B cell (primary cell): ENCODE measurements around the gene EPB41. TPM values are rescaled to one million over a fixed set of nuclear protein-coding genes. Genes with fewer than 3 reads are reported as not detected.
A peak's percentile ranks its signal among the peaks of the same experiment; 100 is the strongest.

Experiments used
- ATAC-seq: fragments of 200-7000 bp; cut with Tn5 transposase; one replicate; pipeline ENCODE4 v1.10.0; 2021; ENCODE audit warnings: low read depth, mild to moderate bottlenecking, moderate number of reproducible peaks, moderate library complexity
- CTCF ChIA-PET: fragments of 350-600 bp; sonication (Branson Sonifier 250); formaldehyde crosslinking; loops from one replicate; lab custom pipeline; 2021; ENCODE audit warnings: antibody characterized with exemption, inconsistent platforms; lab: Charles Lee
- POLR2A ChIA-PET: fragments of 350-600 bp; sonication (Branson Sonifier 250); formaldehyde crosslinking; loops from one replicate; lab custom pipeline; 2021; ENCODE audit warnings: antibody characterized with exemption; lab: Charles Lee
- DNase-seq: peaks from one replicate; pipeline ENCODE4 v3.0.0; 2013
- H2AFZ ChIP-seq: 2 replicates; pipeline ENCODE4 v1.6.1; 2012; ENCODE audit warnings: mild to moderate bottlenecking, low read depth, low read length; ENCODE audit not compliant: insufficient read depth, poor library complexity, severe bottlenecking
- H3K27ac ChIP-seq, 2 donors: 1 replicate in 1 of 2; 2 replicates in 1 of 2; pipeline ENCODE4 v1.5.1; 2012 to 2013; ENCODE audit warnings: low read length in 2 of 2, mild to moderate bottlenecking in 2 of 2, moderate library complexity in 1 of 2
- H3K27me3 ChIP-seq, 4 experiments: fragments of 200-600 bp in 1 of 4; sonication (generic) in 1 of 4; replicated peaks in 1 of 4; 1 replicate in 2 of 4; 2 replicates in 2 of 4; pipeline versions ENCODE4 v1.6.1 to v1.7.0; 2013 to 2016; ENCODE audit warnings: low read length in 3 of 4, mild to moderate bottlenecking in 2 of 4, mixed read lengths in 1 of 4, moderate library complexity in 1 of 4; ENCODE audit not compliant: insufficient read depth in 4 of 4, control insufficient read depth in 3 of 4; ENCODE audit errors: control extremely low read depth in 1 of 4
- H3K36me3 ChIP-seq, 2 experiments: replicated peaks in 1 of 2; 1 replicate in 1 of 2; 2 replicates in 1 of 2; pipeline versions ENCODE4 v1.6.1 to v1.7.1; 2013; ENCODE audit warnings: low read length in 1 of 2; ENCODE audit not compliant: insufficient read depth in 2 of 2, control insufficient read depth in 1 of 2; ENCODE audit errors: control extremely low read depth in 1 of 2, extremely low read depth in 1 of 2
- H3K4me1 ChIP-seq, 2 donors: fragments of 200-600 bp in 1 of 2; sonication (generic) in 1 of 2; 1 replicate in 1 of 2; 2 replicates in 1 of 2; pipeline versions ENCODE4 v1.5.1 to v1.6.1; 2013 to 2017; ENCODE audit warnings: low read length in 2 of 2; ENCODE audit not compliant: control insufficient read depth in 2 of 2, insufficient read depth in 2 of 2
- H3K4me2 ChIP-seq: replicated peaks from 2 replicates; pipeline ENCODE3; 2012; ENCODE audit warnings: mild to moderate bottlenecking, low read depth, low read length; ENCODE audit not compliant: poor library complexity, severe bottlenecking
- H3K4me3 ChIP-seq, 5 experiments: fragments of 200-600 bp in 1 of 5; sonication (generic) in 1 of 5; 1 replicate in 3 of 5; 2 replicates in 2 of 5; pipeline versions ENCODE4 v1.5.1 to v1.7.0; 2011 to 2016; ENCODE audit warnings: low read length in 4 of 5, mild to moderate bottlenecking in 4 of 5, low read depth in 2 of 5, control low read depth in 1 of 5, moderate library complexity in 1 of 5; ENCODE audit not compliant: insufficient read depth in 1 of 5; ENCODE audit errors: control extremely low read depth in 1 of 5, extremely low read depth in 1 of 5
- H3K79me2 ChIP-seq: fragments of 200-600 bp; sonication (generic); one replicate; pipeline ENCODE4 v1.6.0; 2016; ENCODE audit warnings: low read length; ENCODE audit not compliant: control insufficient read depth, insufficient read depth
- H3K9ac ChIP-seq: fragments of 200-600 bp; sonication (generic); 2 replicates; pipeline ENCODE4 v1.6.1; 2017; ENCODE audit warnings: mild to moderate bottlenecking, low read length, moderate library complexity
- H3K9me3 ChIP-seq, 3 donors: one replicate each; pipeline versions ENCODE4 v1.6.1 to v1.7.1; 2013; ENCODE audit warnings: low read length in 2 of 3; ENCODE audit not compliant: control insufficient read depth in 2 of 3, insufficient read depth in 1 of 3; ENCODE audit errors: control extremely low read depth in 1 of 3
- H4K20me1 ChIP-seq: 2 replicates; pipeline ENCODE4 v1.6.0; 2012; ENCODE audit warnings: mild to moderate bottlenecking, low read length; ENCODE audit not compliant: insufficient read depth, control insufficient read depth, poor library complexity, severe bottlenecking
- H3K27ac Mint-ChIP-seq: one replicate; pipeline ENCODE4 v1.8.0; 2021; ENCODE audit warnings: mixed read lengths
- H3K27me3 Mint-ChIP-seq: one replicate; pipeline ENCODE4 v1.8.0; 2021; ENCODE audit warnings: mixed read lengths
- H3K4me1 Mint-ChIP-seq: one replicate; pipeline ENCODE4 v1.8.0; 2021; ENCODE audit warnings: mixed read lengths
- H3K4me3 Mint-ChIP-seq: one replicate; pipeline ENCODE4 v1.8.0; 2021; ENCODE audit warnings: mixed read lengths
- H3K9me3 Mint-ChIP-seq: one replicate; pipeline ENCODE4 v1.8.0; 2022; ENCODE audit warnings: mixed read lengths; ENCODE audit not compliant: insufficient read depth
- EZH2 ChIP-seq: IDR thresholded peaks from 2 replicates; pipeline ENCODE4 v1.6.1; 2012; ENCODE audit warnings: borderline replicate concordance, low read depth, mild to moderate bottlenecking, moderate library complexity, low read length; ENCODE audit not compliant: insufficient read depth, poor library complexity, severe bottlenecking
- WGBS: methylation state at CpG from one replicate; pipeline ENCODE4 v1.1.5; 2013; ENCODE audit warnings: missing lambda C conversion rate; ENCODE audit not compliant: insufficient coverage; 5-methylcytosine and 5-hydroxymethylcytosine counted together
- intact Hi-C: fragments of 100-400 bp; cut with micrococcal nuclease; formaldehyde crosslinking; loops from one replicate; pipeline ENCODE4 v1.10.0; 2022
- polyA plus RNA-seq: library from polyadenylated mRNA; depleted of rRNA; stranded (reverse); fragments of >200 nt; gene quantifications from 2 replicates; pipeline ENCODE4 v1.2.3, GENCODE V29; 2012
- total RNA-seq, 2 donors: library from RNA; stranded (reverse); fragments of 120-200 nt in 1 of 2; gene quantifications; 1 replicate in 1 of 2; 2 replicates in 1 of 2; pipeline versions ENCODE4 v1.2.3 to v1.2.4, GENCODE V29; 2013 to 2022
- TF ChIP-seq, protein P1 (sequence below): fragments of 200-600 bp; IDR thresholded peaks from one replicate; pipeline ENCODE4 v1.8.0; 2022; ENCODE audit warnings: antibody characterized with exemption, mild to moderate bottlenecking

Gene EPB41
- total and polyA plus RNA-seq, 2 donors (not counting 1 experiment from before 2014, with no cell fraction given): 45.8 to 186 TPM

DNA sequence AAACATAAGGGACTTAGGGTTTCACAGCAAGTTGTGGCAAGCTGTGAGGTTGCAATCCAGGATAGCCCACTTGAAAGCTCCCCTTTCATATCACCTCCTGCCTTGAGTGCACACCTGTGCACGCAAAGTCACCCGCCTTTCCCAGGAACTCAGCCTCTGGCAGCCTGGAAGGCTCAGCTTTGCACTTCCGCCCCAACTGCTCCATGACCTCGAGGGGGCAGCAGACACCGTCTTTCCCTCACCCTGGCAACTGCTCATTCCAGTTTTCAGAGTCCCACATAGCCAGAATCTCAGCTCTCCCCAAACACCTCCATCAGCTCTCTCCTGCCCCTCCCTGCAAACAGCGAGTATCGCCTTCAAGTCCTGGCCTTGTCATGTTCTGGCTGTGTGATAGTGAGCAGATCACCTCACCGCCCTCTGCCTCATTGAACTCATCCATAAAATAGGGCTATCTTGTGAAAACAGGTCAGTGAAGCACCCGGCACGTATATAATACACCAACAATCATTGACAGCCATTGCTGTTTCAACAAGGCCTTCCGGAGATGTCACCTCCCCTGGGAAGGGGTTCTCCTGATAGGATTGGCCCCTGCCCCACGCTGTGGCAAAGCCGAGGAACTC lies 32.2 kb upstream of the EPB41 start:
- POLR2A ChIA-PET: no interaction called here
- peak overlapping the region; percentile 27 for H3K27ac Mint-ChIP-seq

DNA sequence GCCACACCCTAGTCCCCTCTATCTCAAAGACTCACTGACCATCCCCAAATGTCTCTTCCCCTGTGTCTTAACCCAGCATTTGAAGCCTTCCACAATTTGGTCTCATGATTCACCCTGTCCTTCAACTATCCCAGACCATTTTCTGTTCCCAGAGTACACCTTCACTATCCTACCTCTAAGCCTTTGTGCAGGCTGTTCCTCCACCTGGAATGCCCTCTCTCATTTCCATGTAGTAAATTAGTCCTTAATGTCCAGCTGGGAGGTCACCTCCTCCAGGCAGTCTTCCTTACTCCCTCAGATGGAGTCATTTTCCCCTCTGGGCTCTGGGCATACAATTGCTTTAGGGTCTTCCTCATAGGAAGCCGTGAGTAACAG lies 31.1 kb upstream of the EPB41 start:
- Mint-ChIP-seq H3K9me3 (no peaks in the 10 kb centered on the region), H3K27ac (peak overlapping the region; percentile 11), H3K4me1 (peaks cover 47% of the 10 kb centered on the region), H3K27me3 (no peaks in the 10 kb centered on the region), H3K4me3 (no peak overlapping the region)
- ChIA-PET POLR2A (interaction anchor here (0.6 kb wide), 1 partner anchor 303 kb away, joined by 6 read pairs; no protein-coding TSS in a partner anchor), CTCF (interaction anchor here (1.5 to 12.1 kb wide), 9 partner anchors 8 to 318 kb away, joined by 4 to 502 read pairs (median 13); partner anchors contain the start of genes EPB41 and SRSF4)
- Histone ChIP-seq H3K79me2 (peaks cover 12% of the 10 kb centered on the region), H4K20me1 (no peaks in the 10 kb centered on the region), H3K36me3 (no peaks in the 10 kb centered on the region), H3K9ac (no peak overlapping the region), H3K4me3 (no peak overlapping the region), H3K4me1 (peaks cover 24 to 49% of the 10 kb centered on the region in 2 donors), H3K4me2 (peak overlapping the region; percentile 18), H3K9me3 (no peaks in the 10 kb centered on the region), H3K27ac (no peak overlapping the region), H2AFZ (no peak overlapping the region), H3K27me3 (no peaks in the 10 kb centered on the region)
- intact Hi-C loops: loop anchor here (10.0 kb wide), 1 partner anchor 628 kb away; the partner anchor contains the start of gene SESN2
- DNase-seq (no peak), ATAC-seq (no peak)
- TF ChIP-seq, protein P1, sequence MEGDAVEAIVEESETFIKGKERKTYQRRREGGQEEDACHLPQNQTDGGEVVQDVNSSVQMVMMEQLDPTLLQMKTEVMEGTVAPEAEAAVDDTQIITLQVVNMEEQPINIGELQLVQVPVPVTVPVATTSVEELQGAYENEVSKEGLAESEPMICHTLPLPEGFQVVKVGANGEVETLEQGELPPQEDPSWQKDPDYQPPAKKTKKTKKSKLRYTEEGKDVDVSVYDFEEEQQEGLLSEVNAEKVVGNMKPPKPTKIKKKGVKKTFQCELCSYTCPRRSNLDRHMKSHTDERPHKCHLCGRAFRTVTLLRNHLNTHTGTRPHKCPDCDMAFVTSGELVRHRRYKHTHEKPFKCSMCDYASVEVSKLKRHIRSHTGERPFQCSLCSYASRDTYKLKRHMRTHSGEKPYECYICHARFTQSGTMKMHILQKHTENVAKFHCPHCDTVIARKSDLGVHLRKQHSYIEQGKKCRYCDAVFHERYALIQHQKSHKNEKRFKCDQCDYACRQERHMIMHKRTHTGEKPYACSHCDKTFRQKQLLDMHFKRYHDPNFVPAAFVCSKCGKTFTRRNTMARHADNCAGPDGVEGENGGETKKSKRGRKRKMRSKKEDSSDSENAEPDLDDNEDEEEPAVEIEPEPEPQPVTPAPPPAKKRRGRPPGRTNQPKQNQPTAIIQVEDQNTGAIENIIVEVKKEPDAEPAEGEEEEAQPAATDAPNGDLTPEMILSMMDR: no peak
- TF ChIP-seq EZH2: no peak
- no CpG with 5 or more reads among the region's 1 CpG for WGBS

More for the DNA sequence above, 32.2 kb upstream of the EPB41 start:
- no peak for ATAC-seq
- peaks cover 45% of the 10 kb centered on the region for H3K4me1 Mint-ChIP-seq
- TF ChIP-seq EZH2: no peak
- TF ChIP-seq, protein P1: peak; percentile 93
- Histone ChIP-seq H3K79me2 (peaks cover 2% of the 10 kb centered on the region), H3K27me3 (no peaks in the 10 kb centered on the region), H3K27ac (no peak overlapping the region), H3K9ac (no peak overlapping the region), H3K4me3 (no peak overlapping the region), H3K4me2 (peak overlapping the region; percentile 3), H4K20me1 (no peaks in the 10 kb centered on the region), H3K4me1 (peaks cover 21 to 42% of the 10 kb centered on the region in 2 donors), H3K9me3 (no peaks in the 10 kb centered on the region), H2AFZ (peak overlapping the region; percentile 44), H3K36me3 (no peaks in the 10 kb centered on the region)
- CTCF ChIA-PET: interaction anchor here (0.6 to 12.1 kb wide), 54 partner anchors 9 to 1826 kb away, joined by 3 to 502 read pairs (median 4); partner anchors contain the start of genes EPB41, SRSF4 and TMEM200B
- intact Hi-C loops: loop anchor here (1.0 to 10.0 kb wide), 3 partner anchors 152 to 627 kb away; partner anchors contain the start of gene SESN2
- H3K4me3 Mint-ChIP-seq: no peak overlapping the region
- no peaks in the 10 kb centered on the region for H3K9me3 Mint-ChIP-seq
- 48% methylated on average over 10 of the region's 13 CpGs for WGBS
- peak; percentile 84 for DNase-seq
- H3K27me3 Mint-ChIP-seq: no peaks in the 10 kb centered on the region
